Ecto neural progenitor cell (in vitro differentiated cells): ENCODE measurements around the gene CARD19.
"Not testable (repeated sequence)": the region's sequence is repeated elsewhere in the genome, so short reads cannot be mapped to it uniquely, and the experiment has no call there.

Experiments used
- DNase-seq: peaks from one replicate; pipeline ENCODE4 v3.0.0-alpha.2; 2018; ENCODE audit warnings: low spot score

Gene CARD19

DNA sequence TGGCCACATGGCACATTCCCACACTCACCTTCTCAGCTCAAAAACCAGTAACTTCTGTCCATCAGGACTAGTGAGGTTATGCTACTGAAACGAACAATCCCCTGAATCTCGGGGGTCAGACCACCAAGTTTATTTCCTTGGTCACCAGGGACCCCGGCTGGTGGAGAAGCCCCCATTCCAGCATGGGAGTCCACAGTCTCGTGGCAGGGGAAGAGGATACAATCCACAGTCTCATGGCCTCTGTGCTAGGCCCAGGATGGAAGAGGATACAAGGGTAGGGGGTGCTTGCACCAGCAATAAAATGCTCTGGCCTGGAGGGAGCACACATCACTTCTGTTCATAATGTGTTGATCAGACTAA lies 7.4 kb upstream of the CARD19 start:
- peak; percentile 16 for DNase-seq

DNA sequence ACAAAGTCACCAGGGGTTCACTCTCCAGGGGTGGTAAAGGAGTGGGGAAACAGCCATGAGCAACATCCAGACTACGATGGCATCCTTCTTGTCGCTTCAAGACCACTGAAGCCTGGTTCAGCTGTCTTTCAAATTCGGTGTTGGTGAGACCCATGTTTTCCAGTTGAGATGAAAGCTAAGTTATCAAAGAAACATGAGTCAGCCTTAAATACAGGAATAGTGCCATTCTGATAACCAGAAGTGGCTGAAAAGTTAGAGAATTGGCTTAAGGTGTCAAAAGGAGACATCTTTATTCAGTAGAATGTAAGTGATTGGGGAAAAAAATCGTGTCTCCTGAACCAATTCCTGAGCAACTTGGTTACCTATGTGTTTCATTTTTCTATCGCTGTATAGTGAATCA lies 7.0 kb upstream of the CARD19 start:
- no peak for DNase-seq

DNA sequence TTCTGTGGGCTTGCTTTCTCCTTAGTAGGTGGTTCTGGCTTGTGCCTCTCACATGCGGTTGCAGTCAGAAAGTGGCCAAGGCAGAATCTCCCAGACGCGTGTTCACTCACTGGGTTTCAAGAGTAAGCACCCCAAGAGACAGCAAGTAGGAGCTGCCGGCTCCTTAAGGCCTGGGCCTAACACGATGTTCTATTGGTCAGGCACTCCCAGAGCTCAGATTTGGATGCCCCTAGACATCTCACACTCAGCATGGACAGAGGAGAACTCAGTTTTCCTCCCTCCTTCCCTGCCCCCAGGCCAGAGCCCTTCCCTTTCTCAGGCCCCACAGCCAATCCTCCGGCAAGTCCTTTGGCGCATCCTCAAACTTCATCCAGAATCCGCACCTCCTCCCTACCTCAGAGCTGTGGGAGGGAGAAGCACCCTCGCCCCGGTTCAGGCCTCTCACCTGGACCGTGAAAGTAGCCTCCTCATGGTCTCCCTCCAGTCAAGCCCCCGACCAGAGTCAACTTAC lies 6.5 kb upstream of the CARD19 start:
- DNase-seq, result no peak

DNA sequence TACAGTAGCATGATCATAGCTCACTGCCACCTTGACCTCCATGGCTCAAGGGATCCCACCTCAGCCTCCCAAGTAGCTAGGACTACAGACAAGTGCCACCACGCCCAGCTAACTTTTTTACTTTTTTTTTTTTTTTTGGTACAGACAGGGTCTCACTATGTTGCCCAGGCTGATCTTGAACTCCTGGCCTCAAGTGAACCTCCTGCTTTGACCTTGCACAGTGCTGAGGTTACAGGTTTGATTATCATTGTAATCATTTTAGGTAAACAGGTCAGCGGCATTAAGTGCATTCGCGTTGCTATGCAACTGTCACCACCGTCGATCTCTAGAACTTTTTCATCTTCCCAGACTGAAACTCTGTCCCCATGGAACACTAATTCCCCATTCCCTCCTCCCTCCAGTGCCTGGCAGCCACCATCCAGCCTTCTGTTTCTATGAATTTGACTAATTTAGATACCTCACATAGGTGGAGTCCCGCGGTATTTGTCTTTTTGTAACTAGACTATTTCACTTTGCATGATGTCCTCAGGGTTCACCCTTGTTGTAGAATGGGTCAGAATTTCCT lies 5.8 kb upstream of the CARD19 start:
- DNase-seq, result no peak

DNA sequence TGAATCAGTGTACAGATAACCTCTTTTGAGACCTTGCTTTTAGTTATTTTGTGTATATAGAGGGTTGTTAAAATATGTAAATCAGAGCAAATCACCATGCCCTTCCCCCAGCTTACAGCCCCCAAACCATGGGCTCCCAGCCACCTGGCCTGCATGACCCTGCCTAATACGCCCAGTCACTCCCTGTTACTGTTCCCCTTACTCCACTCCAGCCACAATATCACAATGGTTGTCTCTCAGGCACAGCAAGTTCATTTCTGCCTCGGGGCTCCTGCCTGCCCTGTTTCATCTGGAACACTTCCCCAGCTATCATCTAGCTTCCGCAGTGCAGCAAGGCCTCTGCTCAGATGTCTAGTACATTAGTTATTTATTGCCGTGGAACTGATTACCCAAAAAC lies 5.0 kb upstream of the CARD19 start:
- DNase-seq, result peak; percentile 32

DNA sequence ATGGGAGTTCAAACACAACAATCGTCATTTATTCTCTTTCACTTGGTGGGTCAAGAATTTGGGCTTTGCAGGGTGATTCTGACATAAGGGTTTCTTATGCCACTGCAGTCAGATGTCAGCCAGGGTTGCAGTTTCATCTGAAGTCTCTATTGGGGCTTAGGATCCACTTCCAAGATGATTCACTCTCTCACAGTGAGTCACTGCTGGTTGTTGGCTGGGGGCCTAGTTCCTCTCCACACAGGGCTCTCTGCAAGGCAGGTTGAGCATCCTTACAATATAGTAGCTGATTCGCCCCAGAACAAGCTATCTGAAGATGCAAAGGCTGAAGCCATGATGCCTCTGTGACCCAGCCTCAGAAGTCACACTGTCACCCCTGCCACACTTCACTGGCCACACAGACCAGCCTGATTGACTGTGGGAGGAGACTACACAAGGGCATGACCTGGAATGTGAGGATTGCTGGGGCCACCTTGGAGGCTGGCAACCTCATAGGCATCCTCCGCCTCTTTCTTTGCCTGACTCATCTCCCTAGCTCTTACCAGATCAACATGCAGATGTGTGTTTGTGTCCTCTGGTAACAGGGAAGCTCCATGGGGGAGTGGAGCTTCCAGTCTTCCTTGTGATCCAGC lies 4.5 kb upstream of the CARD19 start:
- DNase-seq, result peak; percentile 36

DNA sequence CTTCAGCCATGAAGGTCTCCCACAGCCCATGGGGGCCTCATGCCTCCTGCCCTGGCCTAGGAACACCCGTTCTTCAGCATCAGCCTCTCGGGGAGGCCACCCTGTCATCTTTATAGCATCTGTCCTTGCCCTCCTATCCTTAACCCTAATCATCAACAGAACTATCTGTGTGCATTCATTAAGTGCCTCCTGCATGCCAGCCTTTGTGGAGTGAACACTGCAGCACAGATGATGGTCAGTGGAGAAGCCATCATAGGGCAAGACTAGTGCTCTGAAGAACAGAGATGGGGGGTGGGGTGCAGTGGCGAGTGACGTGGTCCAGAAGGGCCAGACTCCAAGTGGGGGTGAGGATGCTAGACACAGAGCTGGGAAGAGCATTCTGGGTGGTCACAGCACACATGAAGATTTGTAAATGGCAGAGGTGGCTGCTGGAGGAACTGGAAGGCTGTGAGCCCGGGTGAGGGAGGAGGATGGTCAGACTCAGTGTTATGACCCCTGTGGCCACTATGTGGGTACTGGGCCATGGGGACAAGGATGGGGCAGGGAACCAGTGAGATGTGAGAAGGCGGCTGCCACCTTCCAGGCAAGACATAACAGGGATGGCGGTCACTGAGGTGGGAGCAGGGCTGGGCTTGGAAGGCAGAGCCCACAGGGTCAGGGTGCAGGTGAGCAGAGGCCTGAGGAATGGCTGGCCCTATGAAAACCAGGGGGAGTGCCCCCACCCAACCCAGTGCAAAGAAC lies 3.6 kb upstream of the CARD19 start:
- peak; percentile 37 for DNase-seq

DNA sequence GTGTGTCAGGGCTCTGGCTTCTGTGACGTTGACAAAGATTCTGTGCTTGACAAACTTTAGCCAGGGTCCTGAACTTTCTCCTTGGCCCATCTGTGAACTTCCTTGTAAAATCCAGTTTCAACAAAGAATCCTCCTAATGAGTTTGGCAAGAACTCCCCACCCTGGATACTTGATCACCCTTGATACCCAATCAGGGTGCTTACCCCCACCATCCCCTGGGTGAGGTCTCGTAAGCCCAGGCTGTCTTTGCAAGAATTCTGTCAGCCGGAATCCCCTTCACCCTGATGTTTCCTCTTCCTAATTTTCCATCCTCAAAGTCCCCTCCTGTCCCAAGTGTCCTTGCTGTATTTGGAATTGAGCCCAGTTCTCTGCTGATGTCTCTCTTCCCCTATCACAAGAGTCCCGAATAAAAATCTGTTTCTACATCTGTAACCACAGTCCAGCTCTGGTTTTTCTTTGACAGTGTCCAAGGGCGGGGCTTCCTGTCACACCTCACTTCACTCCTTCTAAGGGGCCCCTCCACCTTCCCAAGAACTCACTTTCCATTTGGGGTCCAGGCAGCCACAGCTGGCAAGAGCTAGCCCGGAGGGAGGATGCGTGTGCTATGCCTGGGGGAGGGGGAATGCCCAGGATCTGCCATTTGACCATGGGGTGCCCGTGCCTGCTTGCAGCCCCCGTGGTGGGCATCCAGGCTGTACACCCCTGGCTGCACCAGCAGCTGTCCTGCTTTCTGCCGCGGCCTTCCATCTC lies 2.7 kb upstream of the CARD19 start:
- DNase-seq, result no peak

DNA sequence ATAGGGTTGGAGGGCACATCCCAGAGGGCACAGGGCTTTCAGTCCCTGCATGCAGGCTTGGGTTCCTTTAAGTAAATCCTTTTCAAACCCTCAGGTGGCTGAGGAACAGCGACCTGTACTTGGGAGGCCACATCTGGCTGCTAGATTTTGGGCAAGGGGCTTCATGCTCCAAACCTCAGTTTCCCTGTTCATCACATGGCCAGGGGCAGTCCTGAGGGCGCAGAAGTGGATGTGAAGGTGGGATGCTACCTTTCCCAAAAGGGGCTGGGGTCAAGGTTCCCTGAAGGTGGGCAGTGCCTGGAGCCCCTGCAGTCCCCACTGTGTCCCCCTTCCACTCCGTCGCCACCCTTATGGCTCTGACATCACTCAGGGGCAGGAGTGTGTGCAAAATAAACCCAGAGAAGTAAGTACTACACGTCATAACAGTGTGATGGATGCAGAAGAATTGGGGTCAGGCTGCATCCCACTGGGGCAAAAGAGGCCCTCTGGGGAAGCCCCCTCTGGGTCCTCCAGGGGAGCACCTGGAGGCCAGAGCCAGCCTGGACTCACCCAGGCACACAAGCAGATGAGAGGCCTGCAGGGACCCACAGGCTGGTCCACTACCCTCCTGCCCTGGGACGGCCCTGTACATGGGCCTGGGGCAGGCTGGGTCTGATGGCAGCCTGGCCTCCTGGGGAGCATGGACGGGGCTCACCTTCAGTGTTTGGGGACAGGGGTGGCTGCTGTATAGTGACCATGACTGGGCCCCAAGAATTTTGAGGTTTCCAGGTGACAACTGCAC lies 1.9 kb upstream of the CARD19 start:
- DNase-seq, result no peak

DNA sequence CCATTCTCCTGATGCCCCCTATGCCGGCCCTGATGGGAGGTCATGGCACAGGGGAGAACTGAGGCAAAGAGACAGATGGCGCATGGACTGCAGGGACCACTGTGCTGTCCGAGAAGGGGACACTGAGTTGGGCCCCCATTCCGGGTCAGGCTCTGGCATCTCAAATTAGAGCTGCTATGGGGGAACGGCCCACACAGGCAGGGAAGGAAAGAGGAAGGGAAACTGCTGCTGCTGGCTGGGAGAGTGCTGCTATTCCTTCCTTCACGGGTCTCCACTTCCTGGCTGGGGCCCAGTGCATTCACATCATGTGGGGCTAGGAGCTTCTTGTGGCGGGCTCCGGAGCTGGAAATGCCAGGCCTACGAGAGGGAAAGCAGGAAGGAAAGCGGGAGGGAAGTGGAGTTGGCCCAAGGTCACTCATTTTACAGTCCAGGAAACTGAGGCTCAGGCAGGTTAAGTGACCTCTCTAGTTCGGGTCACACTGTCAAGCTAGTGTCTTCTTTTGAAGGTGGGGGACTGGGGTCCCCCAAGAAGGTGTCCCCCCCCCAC lies 1.3 kb upstream of the CARD19 start:
- no peak for DNase-seq

DNA sequence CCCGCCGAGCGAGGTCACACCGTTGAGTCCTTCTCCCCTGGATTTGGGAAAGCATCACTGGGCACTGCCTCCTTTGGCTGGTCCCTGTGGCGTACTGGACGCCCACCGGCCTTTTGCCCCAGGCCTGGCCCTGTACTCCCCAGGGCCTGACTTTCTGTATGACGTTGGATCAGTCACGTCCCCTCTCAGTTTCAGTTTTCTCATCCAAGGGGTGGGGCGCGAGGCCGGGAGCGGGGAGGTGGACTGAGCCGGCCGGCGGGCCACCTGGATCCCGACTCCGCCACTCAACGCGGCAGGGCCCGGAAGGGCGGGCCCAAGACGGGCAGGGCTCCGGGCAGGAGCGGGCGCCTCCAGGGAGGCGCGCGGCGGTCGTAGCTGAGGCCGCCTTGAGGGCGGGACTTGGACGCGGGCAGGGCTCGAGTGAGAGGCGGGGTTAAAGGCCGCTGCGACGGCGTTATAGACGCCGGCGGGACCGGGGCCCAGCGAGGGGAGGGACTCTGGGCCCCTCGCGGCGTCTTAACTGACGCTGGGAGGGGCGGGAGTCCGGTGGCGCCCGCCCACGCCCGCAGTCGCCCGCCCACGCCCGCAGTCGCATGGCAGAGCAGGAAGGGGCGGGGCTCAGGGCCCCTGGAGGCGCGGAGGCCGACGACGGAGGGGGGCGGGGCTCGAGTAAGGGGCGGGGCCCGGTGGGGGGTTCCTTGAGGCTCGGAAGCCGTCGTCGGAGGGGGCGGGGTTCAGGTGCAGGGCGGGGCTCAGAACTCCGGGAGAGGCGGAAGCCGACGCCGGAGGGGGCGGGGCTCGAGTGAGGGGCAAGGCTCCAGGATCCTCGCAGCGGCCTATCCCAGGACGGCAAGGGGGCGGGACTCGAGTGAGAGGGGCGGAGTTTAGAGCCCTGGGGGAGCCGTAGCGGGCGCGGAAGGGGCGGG lies 549 bp upstream of the CARD19 start:
- DNase-seq, result peak; percentile 100

DNA sequence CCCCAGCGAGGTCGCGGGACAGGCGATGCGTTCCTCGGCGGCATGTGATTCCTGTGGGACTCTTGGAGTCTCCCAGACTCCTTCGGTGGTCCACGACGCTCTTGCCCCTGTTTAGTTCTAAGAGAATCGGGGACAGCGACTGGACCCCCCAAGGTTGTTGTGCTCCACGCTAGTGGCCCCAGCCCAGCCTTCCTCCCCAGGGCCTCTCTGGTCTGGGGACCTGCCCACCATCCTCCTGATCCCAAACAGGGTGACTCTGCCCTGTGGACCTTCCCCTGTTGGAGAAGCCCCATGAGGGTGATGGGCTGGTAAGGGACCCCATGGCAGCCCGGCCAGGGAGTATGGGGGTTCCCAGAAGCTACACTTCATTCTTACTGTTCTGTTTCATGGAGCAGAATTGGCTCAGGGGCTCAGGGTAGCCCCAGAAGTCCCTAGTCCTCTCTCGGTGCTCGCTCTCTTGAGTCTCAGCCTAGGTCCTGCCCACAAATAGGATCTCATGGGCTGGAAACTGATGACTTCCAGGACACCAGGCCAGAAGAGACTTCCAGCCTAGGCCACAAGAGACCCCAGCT lies 880 bp downstream of the CARD19 start:
- no peak for DNase-seq

DNA sequence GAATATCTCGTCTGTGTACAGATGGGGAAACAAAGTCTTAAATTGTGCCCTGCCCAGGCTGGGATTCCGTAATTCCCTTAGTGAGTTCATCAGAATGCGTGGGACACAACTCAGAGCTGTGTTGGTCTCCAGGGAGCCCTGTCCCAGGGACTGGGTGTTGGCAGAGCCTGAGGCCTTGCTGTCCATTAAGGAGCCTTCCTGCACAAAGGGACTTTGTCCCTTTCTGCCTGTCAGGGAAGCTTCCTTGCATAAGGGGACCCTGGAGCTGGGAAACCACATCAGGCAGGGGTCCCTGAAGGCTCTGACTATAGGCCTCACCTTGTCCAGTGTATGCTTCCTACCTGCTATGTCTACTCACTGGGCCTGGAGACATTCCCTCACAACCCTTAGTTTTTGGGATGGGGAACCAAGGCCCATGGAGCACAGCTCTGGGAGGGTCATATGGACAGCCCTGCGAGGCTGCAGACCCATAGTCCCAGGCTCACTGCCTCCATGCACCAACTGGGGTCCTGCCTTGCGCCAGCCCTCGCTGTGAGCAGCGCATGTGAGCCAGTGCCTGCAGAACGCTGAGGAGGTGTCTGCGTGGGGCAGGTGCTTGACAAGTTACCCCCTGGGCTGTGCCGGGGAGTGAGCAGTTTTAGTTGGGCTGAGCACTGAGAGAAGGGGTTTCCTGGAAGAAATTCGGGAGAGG lies 1.6 kb downstream of the CARD19 start:
- no peak for DNase-seq

DNA sequence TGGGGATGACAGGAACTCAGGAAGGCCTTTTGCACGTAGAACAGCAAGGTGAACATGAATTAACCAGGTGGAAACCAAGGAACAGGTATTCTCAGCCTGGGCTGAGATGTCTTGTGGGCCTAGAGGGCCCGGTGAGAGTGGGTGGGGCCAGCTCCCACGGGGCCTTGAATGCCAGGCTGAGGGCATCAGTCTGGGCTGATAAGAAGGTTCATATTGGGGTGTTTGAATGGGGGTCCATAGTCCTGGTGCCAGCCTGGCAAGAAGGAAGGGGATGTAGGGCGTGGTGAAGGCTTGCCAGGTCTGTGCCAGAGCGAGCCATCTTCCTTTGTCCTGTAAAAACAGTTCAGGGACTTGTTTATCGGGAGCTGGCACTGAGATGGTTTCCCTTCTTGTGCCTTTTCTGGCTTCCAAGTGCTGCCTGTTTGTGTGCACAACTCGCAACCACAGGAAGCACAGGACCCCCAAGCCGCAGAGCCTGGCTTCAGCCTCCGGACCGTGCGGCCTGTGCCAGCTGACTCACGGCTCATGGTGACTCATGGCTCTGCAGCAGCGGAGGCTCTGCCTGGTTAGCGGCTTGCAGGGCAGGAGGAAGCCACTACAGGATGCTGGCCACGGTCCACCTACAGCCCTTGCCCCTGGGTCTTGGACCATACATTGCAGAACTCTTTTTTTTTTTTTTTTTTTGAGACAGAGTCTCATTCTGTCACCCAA lies 2.4 kb downstream of the CARD19 start:
- no peak for DNase-seq

DNA sequence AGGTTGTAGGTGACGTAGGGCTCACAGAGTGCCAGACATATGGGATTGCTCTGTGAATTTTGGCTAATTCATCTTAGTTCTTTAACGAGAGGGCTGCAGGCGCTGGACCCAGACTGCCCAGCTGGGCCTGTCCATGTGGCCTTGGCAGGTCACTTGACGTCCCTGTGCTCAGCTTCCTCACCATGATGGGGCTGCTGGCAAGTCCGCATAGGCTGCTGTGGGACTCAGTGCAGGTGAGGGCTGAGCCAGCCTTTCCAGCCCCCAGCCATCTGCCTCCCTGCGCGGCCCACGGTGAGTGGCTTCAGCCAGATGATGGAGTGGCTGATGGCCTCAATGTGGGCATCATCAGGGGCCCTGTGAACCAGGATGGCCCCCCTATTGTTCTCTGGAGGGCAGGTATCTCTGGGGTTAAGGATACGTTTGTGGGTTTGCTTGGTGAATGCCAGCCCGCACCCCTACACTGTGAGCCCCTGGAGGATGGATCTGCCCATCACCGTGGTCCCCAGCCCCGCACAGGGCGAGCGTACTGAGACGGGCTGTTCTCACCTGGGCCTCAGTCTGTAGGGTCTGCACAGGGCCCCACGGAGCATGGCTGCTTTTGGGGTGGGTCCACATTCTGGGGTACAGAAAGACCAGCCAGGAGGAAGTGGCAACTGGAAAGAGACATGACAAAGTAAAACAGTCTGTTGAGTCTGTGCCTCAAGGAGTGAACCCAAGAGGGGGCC lies 3.7 kb downstream of the CARD19 start:
- no peak for DNase-seq

DNA sequence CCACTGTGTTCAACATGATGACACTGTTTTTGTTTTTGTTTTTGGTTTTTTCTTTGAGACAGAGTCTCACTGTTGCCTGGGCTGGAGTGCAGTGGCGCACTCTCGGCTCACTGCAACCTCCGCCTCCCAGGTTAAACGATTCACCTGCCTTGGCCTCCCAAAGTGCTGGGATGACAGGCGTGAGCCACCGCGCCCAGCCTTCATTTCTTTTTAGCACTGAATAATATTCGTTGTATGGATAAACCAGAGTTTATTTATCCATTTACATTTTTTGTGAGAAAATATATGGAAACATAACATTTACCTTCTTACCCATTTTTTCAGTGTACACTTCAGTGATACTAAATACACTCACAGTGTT lies 4.2 kb downstream of the CARD19 start:
- no peak for DNase-seq

DNA sequence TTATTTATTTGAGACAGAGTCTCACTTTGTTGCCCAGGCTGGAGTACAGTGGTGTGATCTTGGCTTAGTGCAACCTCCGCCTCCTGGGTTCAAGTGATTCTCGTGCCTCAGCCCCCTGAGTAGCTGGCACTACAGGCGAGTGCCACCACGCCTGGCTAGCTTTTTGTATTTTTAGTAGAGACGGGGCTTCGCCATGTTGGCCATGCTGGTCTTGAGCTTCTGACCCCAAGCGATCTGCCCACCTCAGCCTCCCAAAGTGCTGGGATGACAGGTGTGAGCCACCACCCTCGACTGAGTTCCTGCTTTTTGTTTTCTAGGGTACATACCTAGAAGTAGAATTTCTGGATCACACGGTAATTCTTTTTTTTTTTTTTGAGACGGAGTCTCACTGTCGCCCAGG lies 5.1 kb downstream of the CARD19 start:
- DNase-seq, result not testable (repeated sequence)

DNA sequence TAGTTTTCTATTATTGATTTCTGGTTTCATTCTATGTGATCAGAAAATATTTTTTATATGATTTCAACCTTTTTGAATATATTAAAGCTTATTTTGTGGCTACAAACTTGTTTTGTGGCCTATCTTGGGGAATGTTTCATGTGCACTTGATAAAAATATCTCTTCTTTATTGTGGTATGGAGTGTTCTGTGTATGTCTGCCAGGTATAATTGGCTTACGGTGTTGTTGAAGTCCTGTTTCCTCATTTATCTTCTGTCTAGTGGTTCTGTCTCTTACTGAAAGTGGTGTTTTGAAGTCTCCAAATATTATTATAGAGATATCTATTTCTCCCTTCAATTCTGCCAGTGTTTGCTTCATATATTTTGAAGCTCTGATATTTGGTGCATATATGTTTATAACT lies 9.6 kb downstream of the CARD19 start:
- no peak for DNase-seq
